Activated B cell treated with CpG ODN at 0.5 μM for 24 hours (primary cell): Measurements from ENCODE around the gene SH2D1A. TPM values are rescaled to one million over a fixed set of nuclear protein-coding genes. Genes with fewer than 3 reads are reported as not detected.

Experiments
- ATAC-seq: fragments of 200-7000 bp; cut with Tn5 transposase; one replicate; pipeline ENCODE4 v1.10.0; 2021; ENCODE audit warnings: low read depth, mild to moderate bottlenecking, moderate library complexity
- CTCF ChIA-PET: fragments of 350-600 bp; sonication (Branson Sonifier 250); formaldehyde crosslinking; loops from one replicate; lab custom pipeline; 2021; ENCODE audit warnings: antibody characterized with exemption; lab: Charles Lee
- POLR2A ChIA-PET: fragments of 350-600 bp; sonication (Branson Sonifier 250); formaldehyde crosslinking; loops from one replicate; lab custom pipeline; 2021; ENCODE audit warnings: antibody characterized with exemption; lab: Charles Lee
- DNase-seq: peaks from one replicate; pipeline ENCODE4 v3.0.0; 2022
- H3K27ac Mint-ChIP-seq: one replicate; pipeline ENCODE4 v1.8.0; 2020; ENCODE audit warnings: mixed read lengths
- H3K27me3 Mint-ChIP-seq: one replicate; pipeline ENCODE4 v1.8.0; 2021; ENCODE audit warnings: mixed read lengths
- H3K36me3 Mint-ChIP-seq: one replicate; pipeline ENCODE4 v1.8.0; 2021; ENCODE audit warnings: low read depth, mixed read lengths
- H3K4me1 Mint-ChIP-seq: one replicate; pipeline ENCODE4 v1.8.0; 2021; ENCODE audit warnings: mixed read lengths
- H3K4me3 Mint-ChIP-seq: one replicate; pipeline ENCODE4 v1.8.0; 2020; ENCODE audit warnings: mild to moderate bottlenecking, mixed read lengths
- H3K9me3 Mint-ChIP-seq: one replicate; pipeline ENCODE4 v1.8.0; 2020; ENCODE audit warnings: mixed read lengths
- CTCF ChIP-seq: fragments of 200-600 bp; IDR thresholded peaks from one replicate; pipeline ENCODE4 v1.8.0; 2022; ENCODE audit warnings: antibody characterized with exemption, mild to moderate bottlenecking
- intact Hi-C: fragments of 100-400 bp; cut with micrococcal nuclease; formaldehyde crosslinking; loops from one replicate; pipeline ENCODE4 v1.15.1; 2024
- total RNA-seq: library from RNA; stranded (reverse); gene quantifications from 2 replicates; pipeline ENCODE4 v1.2.3, GENCODE V29; 2022

Gene SH2D1A
- total RNA-seq, 1 donor from 2014 or later, result not detected

GRCh38 chrX:124343016-124343415 lies 3.3 kb upstream of the SH2D1A start:
- H3K27me3 Mint-ChIP-seq, result peaks cover 4% of the 10 kb centered on the region
- intact Hi-C loops, result no loop called here
- ATAC-seq (no peak), DNase-seq (no peak)
- no peak overlapping the region for H3K27ac Mint-ChIP-seq
- ChIA-PET POLR2A (no interaction called here), CTCF (no interaction called here)
- TF ChIP-seq CTCF, result no peak
- no peaks in the 10 kb centered on the region for H3K36me3 Mint-ChIP-seq
- H3K4me3 Mint-ChIP-seq, result no peak overlapping the region
- no peaks in the 10 kb centered on the region for H3K4me1 Mint-ChIP-seq
- H3K9me3 Mint-ChIP-seq, result no peaks in the 10 kb centered on the region

- ATAC-seq (no peak), DNase-seq (no peak)
- POLR2A ChIA-PET, result no interaction called here
- Mint-ChIP-seq H3K4me3 (no peak overlapping the region), H3K27ac (no peak overlapping the region), H3K9me3 (no peaks in the 10 kb centered on the region), H3K4me1 (no peaks in the 10 kb centered on the region), H3K27me3 (peaks cover 4% of the 10 kb centered on the region), H3K36me3 (no peaks in the 10 kb centered on the region)
- intact Hi-C loops, result no loop called here
- no peak for TF ChIP-seq CTCF
- CTCF ChIA-PET, result no interaction called here
Observed at GRCh38 chrX:124344246-124344645, 2.1 kb upstream of the SH2D1A start.

GRCh38 chrX:124346877-124347241 lies 496 bp downstream of the SH2D1A start:
- DNase-seq (no peak), ATAC-seq (no peak)
- no peak for TF ChIP-seq CTCF
- ChIA-PET POLR2A (no interaction called here), CTCF (no interaction called here)
- intact Hi-C loops, result no loop called here
- Mint-ChIP-seq H3K4me1 (no peaks in the 10 kb centered on the region), H3K36me3 (no peaks in the 10 kb centered on the region), H3K27me3 (no peaks in the 10 kb centered on the region), H3K4me3 (no peak overlapping the region), H3K9me3 (no peaks in the 10 kb centered on the region), H3K27ac (no peak overlapping the region)

GRCh38 chrX:124347242-124347641 lies 879 bp downstream of the SH2D1A start:
- TF ChIP-seq CTCF, result no peak
- no peaks in the 10 kb centered on the region for H3K4me1 Mint-ChIP-seq
- ATAC-seq (no peak), DNase-seq (no peak)
- intact Hi-C loops, result no loop called here
- H3K9me3 Mint-ChIP-seq, result no peaks in the 10 kb centered on the region
- H3K36me3 Mint-ChIP-seq, result no peaks in the 10 kb centered on the region
- ChIA-PET POLR2A (no interaction called here), CTCF (no interaction called here)
- no peaks in the 10 kb centered on the region for H3K27me3 Mint-ChIP-seq
- H3K4me3 Mint-ChIP-seq, result no peak overlapping the region
- H3K27ac Mint-ChIP-seq, result no peak overlapping the region

GRCh38 chrX:124348182-124348581 lies 1.8 kb downstream of the SH2D1A start:
- Mint-ChIP-seq H3K4me3 (no peak overlapping the region), H3K9me3 (no peaks in the 10 kb centered on the region), H3K4me1 (no peaks in the 10 kb centered on the region), H3K27ac (no peak overlapping the region), H3K36me3 (no peaks in the 10 kb centered on the region), H3K27me3 (no peaks in the 10 kb centered on the region)
- ChIA-PET CTCF (no interaction called here), POLR2A (no interaction called here)
- TF ChIP-seq CTCF, result no peak
- DNase-seq (no peak), ATAC-seq (no peak)
- intact Hi-C loops, result no loop called here
